GM23338 (cell line): ENCODE results near the gene SIM1. TPM values are rescaled to one million over a fixed set of nuclear protein-coding genes. Genes with fewer than 3 reads are reported as not detected.

Experiments
- ATAC-seq: fragments of 200-7000 bp; cut with Tn5 transposase; 3 replicates; pipeline ENCODE4 v1.9.1; 2020
- DNase-seq: peaks from one replicate; pipeline ENCODE4 v3.0.0-alpha.2; 2015; ENCODE audit warnings: low spot score
- H2AFZ ChIP-seq: fragments of 200-600 bp; sonication (generic); 2 replicates; pipeline ENCODE4 v1.8.0; 2016; ENCODE audit warnings: antibody characterized with exemption, mild to moderate bottlenecking, moderate library complexity
- H3F3A ChIP-seq: fragments of 200-600 bp; sonication (generic); replicated peaks from 2 replicates; pipeline ENCODE4 v1.8.0; 2017; ENCODE audit warnings: antibody characterized with exemption, mixed run types, low read depth
- H3K27ac ChIP-seq: fragments of 200-600 bp; sonication (generic); 2 replicates; pipeline ENCODE4 v1.6.1; 2016; ENCODE audit warnings: low read depth
- H3K27me3 ChIP-seq: fragments of 200-600 bp; sonication (generic); 2 replicates; pipeline ENCODE4 v1.8.0; 2016; ENCODE audit warnings: mild to moderate bottlenecking, mixed run types, moderate library complexity; ENCODE audit not compliant: insufficient read depth
- H3K36me3 ChIP-seq: fragments of 200-600 bp; sonication (generic); 2 replicates; pipeline ENCODE4 v1.8.0; 2016; ENCODE audit warnings: mild to moderate bottlenecking; ENCODE audit not compliant: insufficient read depth
- H3K4me1 ChIP-seq: fragments of 200-600 bp; sonication (generic); 2 replicates; pipeline ENCODE4 v1.8.0; 2016; ENCODE audit warnings: mild to moderate bottlenecking, moderate library complexity; ENCODE audit not compliant: insufficient read depth
- H3K4me2 ChIP-seq: fragments of 200-600 bp; sonication (generic); 2 replicates; pipeline ENCODE4 v1.7.1; 2017; ENCODE audit warnings: mixed run types
- H3K4me3 ChIP-seq: fragments of 200-600 bp; sonication (generic); 2 replicates; pipeline ENCODE4 v1.6.1; 2016; ENCODE audit warnings: mixed run types
- H3K79me2 ChIP-seq: fragments of 200-600 bp; sonication (generic); replicated peaks from 2 replicates; pipeline ENCODE4 v1.8.0; 2017; ENCODE audit warnings: mild to moderate bottlenecking; ENCODE audit not compliant: insufficient read depth
- H3K9me2 ChIP-seq: fragments of 200-600 bp; sonication (generic); 2 replicates; pipeline ENCODE4 v1.8.0; 2017; ENCODE audit not compliant: insufficient read depth
- H4K20me1 ChIP-seq: fragments of 200-600 bp; sonication (generic); replicated peaks from 2 replicates; pipeline ENCODE4 v1.8.0; 2017; ENCODE audit warnings: mild to moderate bottlenecking; ENCODE audit not compliant: insufficient read depth
- H3K27ac Mint-ChIP-seq: 2 replicates; pipeline ENCODE4 v1.8.0; 2020; ENCODE audit warnings: inconsistent platforms, mild to moderate bottlenecking, moderate library complexity, mixed read lengths
- H3K27me3 Mint-ChIP-seq: 3 replicates; pipeline ENCODE4 v1.8.0; 2022; ENCODE audit warnings: low read depth, mild to moderate bottlenecking, moderate library complexity, mixed read lengths, inconsistent platforms; ENCODE audit not compliant: insufficient read depth, poor library complexity
- H3K36me3 Mint-ChIP-seq: 3 replicates; pipeline ENCODE4 v1.8.0; 2021; ENCODE audit warnings: low read depth, mild to moderate bottlenecking, inconsistent platforms, moderate library complexity, mixed read lengths
- H3K4me1 Mint-ChIP-seq: 3 replicates; pipeline ENCODE4 v1.8.0; 2020; ENCODE audit warnings: mild to moderate bottlenecking, inconsistent platforms, mixed read lengths
- H3K4me3 Mint-ChIP-seq: 3 replicates; pipeline ENCODE4 v1.8.0; 2021; ENCODE audit warnings: moderate library complexity, mild to moderate bottlenecking, inconsistent platforms, mixed read lengths
- H3K9me3 Mint-ChIP-seq: 3 replicates; pipeline ENCODE4 v1.8.0; 2020; ENCODE audit warnings: moderate library complexity, mild to moderate bottlenecking, inconsistent platforms, mixed read lengths
- CTCF ChIP-seq, 2 experiments: fragments of 200-600 bp in 1 of 2; sonication (generic) in 1 of 2; conservative IDR thresholded peaks; 2 replicates each; pipeline versions ENCODE4 v1.5.1 to v1.6.1; 2016 to 2017; ENCODE audit warnings: antibody characterized with exemption in 2 of 2, low read depth in 2 of 2, mild to moderate bottlenecking in 2 of 2, moderate library complexity in 1 of 2
- ETS1 ChIP-seq: IDR thresholded peaks from 2 replicates; pipeline ENCODE4 v1.6.1; 2016; ENCODE audit warnings: antibody characterized with exemption
- EZH2phosphoT487 ChIP-seq: fragments of 200-600 bp; sonication (generic); IDR thresholded peaks from one replicate; pipeline ENCODE4 v1.8.1; 2018; ENCODE audit warnings: antibody characterized with exemption; ENCODE audit not compliant: unreplicated experiment
- JUNB ChIP-seq: IDR thresholded peaks from one replicate; pipeline ENCODE4 v1.6.1; 2016; ENCODE audit warnings: antibody characterized with exemption; ENCODE audit not compliant: unreplicated experiment
- NANOG ChIP-seq: IDR thresholded peaks from 2 replicates; pipeline ENCODE4 v1.6.1; 2016; ENCODE audit warnings: antibody characterized with exemption, borderline replicate concordance
- REST ChIP-seq: IDR thresholded peaks from one replicate; pipeline ENCODE4 v1.6.1; 2018; ENCODE audit warnings: antibody characterized with exemption; ENCODE audit not compliant: unreplicated experiment
- STAT1 ChIP-seq: IDR thresholded peaks from one replicate; pipeline ENCODE4 v1.6.1; 2016; ENCODE audit warnings: antibody characterized with exemption; ENCODE audit not compliant: unreplicated experiment
- ZNF114 ChIP-seq: fragments of 250-450 bp; sonication (Bioruptor Pico); IDR thresholded peaks from 2 replicates; pipeline ENCODE4 v1.5.0; 2020; ENCODE audit warnings: mild to moderate bottlenecking, moderate library complexity
- ZNF331 ChIP-seq: fragments of 250-450 bp; sonication (Bioruptor Pico); IDR thresholded peaks from 2 replicates; pipeline ENCODE4 v1.5.0; 2020; ENCODE audit warnings: low read depth, mild to moderate bottlenecking, moderate library complexity
- ZNF462 ChIP-seq: fragments of 250-450 bp; sonication (Bioruptor Pico); IDR thresholded peaks from 2 replicates; pipeline ENCODE4 v1.5.0; 2020; ENCODE audit warnings: mild to moderate bottlenecking, moderate library complexity
- polyA plus RNA-seq: library from polyadenylated mRNA; unstranded; fragments of >200 nt; fragmentation: Nextera tagmentation; extraction: Ambion mirVana; gene quantifications from 2 replicates; pipeline ENCODE4 v1.2.1, GENCODE V29; 2016
- total RNA-seq: library from RNA; depleted of rRNA; stranded (reverse); fragments of >200 nt; shearing (Covaris generic); gene quantifications from 2 replicates; pipeline ENCODE4 v1.2.3, GENCODE V29; 2014

SIM1 gene
- total and polyA plus RNA-seq, 2 experiments from 2014 or later: 0.42 to 0.49 TPM

GRCh38 chr6:100445512-100445911 lies 19.2 kb downstream of the SIM1 start:
- Mint-ChIP-seq H3K36me3 (no peaks in the 10 kb centered on the region), H3K9me3 (no peaks in the 10 kb centered on the region), H3K27me3 (peaks cover 11% of the 10 kb centered on the region), H3K4me3 (no peak overlapping the region), H3K27ac (no peak overlapping the region), H3K4me1 (peaks cover 2% of the 10 kb centered on the region; the same call in 2 of the 3 replicates)
- no peaks in the 10 kb centered on the region for H4K20me1 ChIP-seq
- H2AFZ ChIP-seq: no peak overlapping the region
- H3K4me2 ChIP-seq: no peak overlapping the region
- H3K27ac ChIP-seq: no peak overlapping the region
- no peak overlapping the region for H3K4me3 ChIP-seq
- H3F3A ChIP-seq: no peaks in the 10 kb centered on the region; the same call in 1 of the 2 replicates
- no peaks in the 10 kb centered on the region for H3K79me2 ChIP-seq
- no peaks in the 10 kb centered on the region for H3K9me2 ChIP-seq
- no peak for DNase-seq
- peaks cover 10% of the 10 kb centered on the region for H3K4me1 ChIP-seq
- no peaks in the 10 kb centered on the region for H3K36me3 ChIP-seq
- ATAC-seq: no peak
- peaks cover 76% of the 10 kb centered on the region for H3K27me3 ChIP-seq
- no peak for TF ChIP-seq ZNF114

- no peak overlapping the region for H3K27ac ChIP-seq
- no peaks in the 10 kb centered on the region for H3F3A ChIP-seq
- no peaks in the 10 kb centered on the region for H3K79me2 ChIP-seq
- peaks cover under 1% of the 10 kb centered on the region; the same call in 1 of the 2 replicates for H3K4me1 ChIP-seq
- no peak overlapping the region for H3K4me3 ChIP-seq
- no peak for DNase-seq
- no peaks in the 10 kb centered on the region for H3K36me3 ChIP-seq
- H3K9me3 Mint-ChIP-seq: no peaks in the 10 kb centered on the region
- peaks cover 3% of the 10 kb centered on the region; the same call in 2 of the 3 replicates for H3K4me1 Mint-ChIP-seq
- no peaks in the 10 kb centered on the region for H3K9me2 ChIP-seq
- H3K27ac Mint-ChIP-seq: no peak overlapping the region
- no peak overlapping the region for H3K4me2 ChIP-seq
- ATAC-seq: no peak
- peaks cover 31% of the 10 kb centered on the region for H3K27me3 ChIP-seq
- H2AFZ ChIP-seq: no peak overlapping the region
- H3K27me3 Mint-ChIP-seq: peaks cover 2% of the 10 kb centered on the region
- no peaks in the 10 kb centered on the region for H3K36me3 Mint-ChIP-seq
- no peak overlapping the region for H3K4me3 Mint-ChIP-seq
- no peaks in the 10 kb centered on the region for H4K20me1 ChIP-seq
- TF ChIP-seq NANOG: no peak
- no peak for TF ChIP-seq ETS1
- TF ChIP-seq ZNF462 (CRISPR knock-in tag): no peak
- TF ChIP-seq JUNB: no peak
- TF ChIP-seq ZNF114: no peak
- TF ChIP-seq ZNF331 (CRISPR knock-in tag): no peak
- TF ChIP-seq CTCF (conservative IDR thresholded peaks at IDR 0.05; ENCODE audit: low read depth in 2 of 2): no peak
- no peak for TF ChIP-seq EZH2phosphoT487
- no peak for TF ChIP-seq STAT1
- no peak for TF ChIP-seq REST
Measured at GRCh38 chr6:100440935-100441334, 23.8 kb downstream of the SIM1 start.
